IPS DF 6.9 (cell line): ENCODE data around the gene NFIB.

Experiments
- DNase-seq: peaks from one replicate; pipeline ENCODE4 v3.0.0-alpha.2; 2013; ENCODE audit warnings: low read depth, low spot score
- H3K27ac ChIP-seq: one replicate; pipeline ENCODE4 v1.5.1; 2013; ENCODE audit warnings: low read length, control low read depth
- H3K27me3 ChIP-seq: 2 replicates; pipeline ENCODE4 v1.6.1; 2013; ENCODE audit warnings: mild to moderate bottlenecking, low read length; ENCODE audit not compliant: control insufficient read depth, insufficient read depth
- H3K36me3 ChIP-seq: 2 replicates; pipeline ENCODE4 v1.6.1; 2013; ENCODE audit warnings: low read length; ENCODE audit not compliant: control insufficient read depth, insufficient read depth
- H3K4me1 ChIP-seq: 2 replicates; pipeline ENCODE4 v1.6.1; 2013; ENCODE audit warnings: low read length; ENCODE audit not compliant: control insufficient read depth, insufficient read depth
- H3K4me3 ChIP-seq: 2 replicates; pipeline ENCODE4 v1.5.1; 2013; ENCODE audit warnings: mild to moderate bottlenecking, low read length
- H3K9me3 ChIP-seq: 2 replicates; pipeline ENCODE4 v1.6.1; 2013; ENCODE audit warnings: low read length, inconsistent platforms; ENCODE audit not compliant: control insufficient read depth, insufficient read depth
- WGBS: extraction: QIAGEN DNeasy Blood & Tissue Kit; methylation state at CpG from one replicate; pipeline ENCODE4 v1.1.7; 2013; ENCODE audit warnings: mixed read lengths, missing lambda C conversion rate; ENCODE audit not compliant: insufficient read length, insufficient coverage; 5-methylcytosine and 5-hydroxymethylcytosine counted together

NFIB gene

DNA sequence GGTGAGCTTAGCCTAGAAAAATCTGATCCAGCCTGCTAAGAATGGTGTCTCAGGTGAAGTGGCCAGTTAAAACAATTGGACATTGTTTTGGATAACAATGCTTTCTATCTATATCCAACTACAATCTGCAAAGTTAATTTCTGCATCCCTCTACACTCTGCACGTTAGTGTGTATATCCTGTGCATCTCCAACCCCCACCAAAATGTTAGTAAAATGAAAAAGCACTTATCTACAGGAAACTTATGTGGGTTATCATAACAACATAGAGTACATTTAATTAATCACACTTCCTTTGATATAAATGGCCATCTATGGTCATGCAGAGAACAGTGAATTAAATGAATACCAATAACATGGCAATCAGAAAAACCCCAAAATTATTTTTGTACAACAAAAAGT, 158.7 kb downstream of the NFIB start:
- Histone ChIP-seq H3K4me3 (no peak overlapping the region), H3K4me1 (no peaks in the 10 kb centered on the region), H3K27ac (no peak overlapping the region), H3K36me3 (no peaks in the 10 kb centered on the region), H3K27me3 (no peaks in the 10 kb centered on the region), H3K9me3 (no peaks in the 10 kb centered on the region)
- DNase-seq: no peak
- no CpG with 5 or more reads among the region's 1 CpG for WGBS

DNA sequence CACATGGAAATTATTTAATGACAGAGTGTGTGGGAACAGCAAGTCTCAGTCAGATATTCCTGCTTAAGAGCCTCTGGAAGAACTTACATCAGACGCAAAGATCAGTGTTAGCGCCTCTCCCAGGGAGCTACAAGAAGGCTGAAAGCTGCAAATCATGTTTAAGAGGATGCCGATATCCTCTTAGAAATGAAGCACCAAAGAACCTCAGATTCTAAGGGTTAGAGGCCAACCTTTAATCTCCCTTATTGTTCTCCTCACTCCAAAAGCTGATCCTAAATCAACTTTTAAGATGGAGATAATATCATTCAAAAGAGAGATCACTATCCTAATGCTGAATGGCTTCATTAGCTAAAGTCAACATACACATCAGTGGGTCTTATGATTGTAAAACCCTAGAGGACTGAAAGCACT, 160.6 kb downstream of the NFIB start:
- Histone ChIP-seq H3K9me3 (no peaks in the 10 kb centered on the region), H3K27me3 (no peaks in the 10 kb centered on the region), H3K4me3 (no peak overlapping the region), H3K27ac (no peak overlapping the region), H3K36me3 (no peaks in the 10 kb centered on the region), H3K4me1 (no peaks in the 10 kb centered on the region)
- no peak for DNase-seq
- no CpG with 5 or more reads among the region's 3 CpGs for WGBS

DNA sequence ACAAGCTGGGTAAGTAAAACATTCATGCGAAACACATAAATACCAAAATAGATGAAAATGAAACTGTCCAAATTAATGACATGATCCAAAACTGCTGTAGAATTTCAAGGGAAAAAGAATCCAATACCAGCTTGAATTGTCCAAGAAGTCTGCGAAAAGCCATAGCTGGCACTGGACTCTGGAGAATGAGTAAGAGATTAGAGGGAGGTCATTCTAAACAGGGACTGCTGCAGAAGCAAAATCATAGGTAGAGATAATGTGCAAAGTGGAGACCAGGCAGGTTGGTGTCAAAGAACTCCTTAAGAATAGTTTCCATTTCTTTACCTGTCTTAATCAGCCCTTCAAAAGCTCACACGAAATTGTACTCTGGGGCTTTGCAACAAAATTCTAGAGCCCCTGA, 162.5 kb downstream of the NFIB start:
- WGBS: no CpG with 5 or more reads among the region's 3 CpGs
- Histone ChIP-seq H3K27me3 (no peaks in the 10 kb centered on the region), H3K36me3 (no peaks in the 10 kb centered on the region), H3K4me1 (no peaks in the 10 kb centered on the region), H3K4me3 (no peak overlapping the region), H3K27ac (no peak overlapping the region), H3K9me3 (no peaks in the 10 kb centered on the region)
- DNase-seq: no peak

DNA sequence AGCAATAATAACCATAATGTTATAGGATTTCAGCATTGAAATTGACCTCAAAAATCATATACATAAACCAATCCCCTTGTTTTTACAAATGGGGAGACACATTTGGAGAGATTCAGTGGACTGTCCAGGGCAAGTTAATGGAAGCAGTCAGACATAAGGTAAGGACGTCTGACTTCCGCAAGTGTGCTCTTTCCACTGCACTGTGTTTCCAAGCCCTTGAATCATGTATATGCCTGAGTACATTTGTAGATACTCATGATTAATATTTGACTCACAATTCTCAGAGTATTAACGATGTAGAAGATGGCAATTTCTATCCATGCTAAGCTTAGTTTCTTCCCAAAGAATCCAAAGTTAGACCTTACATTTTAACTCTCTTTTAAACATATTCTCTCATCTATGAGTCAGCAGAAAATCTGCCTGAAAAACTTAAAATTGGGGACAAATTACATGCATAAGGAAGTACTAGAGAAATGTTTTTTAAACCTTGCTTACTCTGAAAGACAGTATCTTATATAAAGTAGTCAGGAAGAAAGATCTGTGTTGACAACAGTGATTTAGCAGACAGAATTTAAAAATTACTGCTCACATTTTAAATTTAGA, 165.3 kb downstream of the NFIB start:
- WGBS: no CpG with 5 or more reads among the region's 3 CpGs
- H3K27ac ChIP-seq: no peak overlapping the region

DNA sequence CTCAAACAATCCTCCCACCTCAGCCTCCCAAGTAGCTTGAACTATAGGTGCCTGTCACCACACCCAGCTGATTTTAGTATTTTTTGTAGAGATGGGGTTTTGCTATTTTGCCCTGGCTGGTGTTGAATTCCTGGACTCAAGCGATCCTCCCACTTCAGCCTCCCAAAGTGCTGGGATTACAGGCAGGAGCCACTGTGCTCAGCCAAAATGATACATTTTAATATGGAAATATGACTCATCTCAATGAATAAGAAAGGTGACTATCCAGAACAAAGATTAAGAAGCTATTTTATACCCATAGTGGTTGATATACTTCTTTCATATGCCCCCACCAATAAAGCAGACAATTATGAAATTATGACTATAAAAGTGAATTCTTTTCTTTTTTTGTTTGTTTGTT, 166.2 kb downstream of the NFIB start:
- H3K9me3 ChIP-seq: no peaks in the 10 kb centered on the region
- H3K4me1 ChIP-seq: no peaks in the 10 kb centered on the region
- no peaks in the 10 kb centered on the region for H3K36me3 ChIP-seq
- no peak overlapping the region for H3K27ac ChIP-seq
- WGBS: no CpG with 5 or more reads among the region's 1 CpG
- H3K4me3 ChIP-seq: no peak overlapping the region
- no peaks in the 10 kb centered on the region for H3K27me3 ChIP-seq
- no peak for DNase-seq

More for the DNA sequence above, 165.3 kb downstream of the NFIB start:
- Histone ChIP-seq H3K36me3 (no peaks in the 10 kb centered on the region), H3K4me3 (no peak overlapping the region), H3K4me1 (no peaks in the 10 kb centered on the region), H3K27me3 (no peaks in the 10 kb centered on the region), H3K9me3 (no peaks in the 10 kb centered on the region)
- no peak for DNase-seq

DNA sequence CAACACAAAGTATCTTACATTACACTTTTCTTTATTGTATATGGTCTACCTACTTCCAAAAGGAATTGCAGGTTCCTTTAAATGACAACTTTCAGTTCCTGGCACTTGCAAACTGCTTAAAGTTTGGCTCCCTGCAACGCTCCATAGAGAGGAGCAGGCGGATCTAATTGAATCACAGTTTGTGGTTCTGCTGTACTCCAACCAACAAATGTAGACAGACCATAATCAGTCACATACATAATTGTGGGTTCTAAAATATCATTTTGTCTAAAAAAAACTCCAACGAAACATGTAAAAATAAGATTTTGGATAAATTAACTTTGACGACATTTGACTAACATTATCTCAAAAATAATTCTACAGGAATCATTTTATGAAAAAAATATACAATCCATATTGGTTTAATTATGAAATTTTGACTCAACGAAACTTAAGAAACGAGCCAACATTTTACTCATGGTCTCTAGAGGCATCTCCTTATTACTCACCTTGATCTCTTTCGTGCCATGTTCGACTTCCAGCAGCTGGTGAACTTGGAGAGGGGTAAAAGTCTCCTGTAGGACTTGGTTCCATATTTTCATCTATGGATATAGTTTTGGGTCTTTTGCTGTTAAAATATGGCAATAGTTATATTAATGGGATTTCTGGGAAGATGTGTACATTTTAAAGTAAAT, 167.6 kb downstream of the NFIB start:
- H3K36me3 ChIP-seq: no peaks in the 10 kb centered on the region
- no CpG with 5 or more reads among the region's 8 CpGs for WGBS
- DNase-seq: no peak

DNA sequence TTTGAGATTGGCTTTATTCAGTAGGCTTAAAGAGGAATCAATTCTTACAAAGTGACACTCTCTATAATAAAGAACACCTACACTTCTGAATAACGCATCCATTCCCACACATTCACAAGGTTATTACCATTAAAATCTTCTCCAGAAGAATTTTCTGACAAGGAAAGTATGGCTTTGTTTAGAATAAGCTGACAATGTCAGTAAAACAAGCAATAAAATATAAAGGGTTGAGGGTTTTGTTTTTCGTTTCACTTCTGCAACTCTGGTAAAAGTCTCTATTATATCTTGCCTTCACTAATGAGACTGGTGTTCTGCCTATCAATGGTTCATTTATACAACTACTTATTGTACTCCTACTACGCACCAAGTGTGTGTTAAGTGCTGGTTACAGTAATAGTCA, 169.7 kb downstream of the NFIB start:
- no peaks in the 10 kb centered on the region for H3K4me1 ChIP-seq
- no peak overlapping the region for H3K27ac ChIP-seq
- no CpG with 5 or more reads among the region's 3 CpGs for WGBS
- no peaks in the 10 kb centered on the region for H3K36me3 ChIP-seq
- no peak for DNase-seq
- no peaks in the 10 kb centered on the region for H3K9me3 ChIP-seq
- no peaks in the 10 kb centered on the region for H3K27me3 ChIP-seq
- no peak overlapping the region for H3K4me3 ChIP-seq

More for the DNA sequence above, 167.6 kb downstream of the NFIB start:
- no peaks in the 10 kb centered on the region for H3K4me1 ChIP-seq
- no peak overlapping the region for H3K4me3 ChIP-seq
- no peaks in the 10 kb centered on the region for H3K27me3 ChIP-seq
- H3K27ac ChIP-seq: no peak overlapping the region
- H3K9me3 ChIP-seq: no peaks in the 10 kb centered on the region

DNA sequence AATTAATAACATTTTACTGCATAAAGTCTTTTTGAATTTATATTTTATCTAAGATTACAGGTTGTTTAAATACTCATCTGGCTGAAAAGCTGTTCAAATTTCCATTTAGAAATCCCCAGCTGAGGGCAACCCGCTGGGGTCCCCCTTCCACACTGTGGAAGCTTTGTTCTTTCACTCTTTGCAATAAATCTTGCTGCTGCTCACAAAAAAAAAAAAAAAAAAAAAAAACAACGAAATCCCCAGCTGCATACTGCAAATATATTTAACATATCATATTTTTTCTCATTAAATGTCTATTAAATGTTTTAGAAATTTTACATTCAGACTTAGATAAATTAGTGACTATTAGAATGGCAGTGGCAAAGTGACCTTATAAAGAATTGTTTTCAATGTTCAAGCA, 172.2 kb downstream of the NFIB start:
- H3K36me3 ChIP-seq: no peaks in the 10 kb centered on the region

DNA sequence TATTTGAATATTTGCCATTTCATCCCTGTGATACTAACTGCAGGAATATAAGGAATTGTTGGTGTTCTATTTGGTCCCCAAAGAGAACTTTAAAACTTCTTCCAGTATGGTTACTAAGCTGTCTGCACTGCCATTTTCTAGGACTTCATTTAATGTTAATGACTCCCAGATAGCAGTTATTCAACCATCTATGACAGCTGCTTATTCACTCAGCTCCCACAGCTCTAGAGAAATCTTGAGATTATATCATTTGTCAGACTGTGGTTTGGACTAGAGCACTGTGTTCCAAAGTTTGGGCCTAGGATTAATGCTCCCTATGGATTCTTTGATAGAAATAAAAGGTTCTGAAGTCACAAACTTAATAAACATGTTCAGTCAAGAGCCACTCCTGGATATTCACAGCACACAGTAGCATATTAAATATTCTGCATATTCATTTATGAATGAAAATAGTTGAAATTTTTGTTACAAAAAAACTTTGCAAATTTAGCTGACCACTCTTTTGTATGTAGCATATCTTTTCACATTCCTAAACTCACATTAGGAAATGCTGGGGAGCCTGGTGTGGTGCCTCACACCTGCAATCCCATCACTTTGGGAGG, 173.7 kb downstream of the NFIB start:
- H3K9me3 ChIP-seq: no peaks in the 10 kb centered on the region
- H3K27ac ChIP-seq: no peak overlapping the region
- H3K36me3 ChIP-seq: no peaks in the 10 kb centered on the region
- H3K27me3 ChIP-seq: no peaks in the 10 kb centered on the region
- no peaks in the 10 kb centered on the region for H3K4me1 ChIP-seq
- H3K4me3 ChIP-seq: no peak overlapping the region
- DNase-seq: no peak

More for the DNA sequence above, 172.2 kb downstream of the NFIB start:
- Histone ChIP-seq H3K27ac (no peak overlapping the region), H3K4me1 (no peaks in the 10 kb centered on the region), H3K9me3 (no peaks in the 10 kb centered on the region), H3K4me3 (no peak overlapping the region), H3K27me3 (no peaks in the 10 kb centered on the region)
- WGBS: 100% methylated on average over 1 of the region's 2 CpGs
- DNase-seq: no peak

DNA sequence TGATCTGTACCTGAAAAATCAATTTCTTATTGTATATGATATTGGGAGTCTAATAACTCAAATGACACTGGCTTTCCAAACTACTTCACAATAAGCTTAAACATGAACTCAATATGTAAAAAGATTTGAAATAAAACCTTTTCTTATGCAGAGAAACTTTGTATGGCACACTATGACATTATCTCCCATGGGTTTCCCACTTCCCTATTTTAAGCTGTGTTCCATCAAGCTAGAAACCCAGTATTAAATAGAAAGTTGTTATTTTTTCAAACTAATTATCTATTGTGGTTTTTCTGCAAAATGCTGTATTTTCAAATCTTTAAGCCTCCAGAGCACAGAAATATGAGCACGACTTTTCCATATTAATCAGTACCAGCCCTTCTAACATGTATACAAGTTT, 174.7 kb downstream of the NFIB start:
- H3K36me3 ChIP-seq: no peaks in the 10 kb centered on the region
- no peaks in the 10 kb centered on the region for H3K9me3 ChIP-seq
- WGBS: no CpG with 5 or more reads among the region's 1 CpG
- DNase-seq: no peak
- H3K4me3 ChIP-seq: no peak overlapping the region
- H3K27me3 ChIP-seq: no peaks in the 10 kb centered on the region
- no peak overlapping the region for H3K27ac ChIP-seq
- H3K4me1 ChIP-seq: no peaks in the 10 kb centered on the region
